Trophoblast cell (in vitro differentiated cells and primary cell): ENCODE results near the gene OSTF1. TPM values are rescaled to one million over a fixed set of nuclear protein-coding genes. Genes with fewer than 3 reads are reported as not detected.
A peak's percentile ranks its signal among the peaks of the same experiment; 100 is the strongest.

Source experiments
- DNase-seq, 2 donors: peaks; one replicate each; pipeline ENCODE4 v3.0.0-alpha.2; 2016
- H2AFZ ChIP-seq: 2 replicates; pipeline ENCODE4 v1.6.1; 2013; ENCODE audit warnings: low read length, moderate library complexity, mild to moderate bottlenecking; ENCODE audit not compliant: insufficient read depth, poor library complexity
- H2AK5ac ChIP-seq: 2 replicates; pipeline ENCODE4 v1.6.1; 2013; ENCODE audit warnings: mild to moderate bottlenecking, low read length
- H2BK120ac ChIP-seq: 2 replicates; pipeline ENCODE4 v1.6.1; 2013; ENCODE audit warnings: low read length, mild to moderate bottlenecking, moderate library complexity; ENCODE audit not compliant: insufficient read depth, poor library complexity
- H2BK12ac ChIP-seq: 2 replicates; pipeline ENCODE4 v1.6.1; 2013; ENCODE audit warnings: mild to moderate bottlenecking, low read length, moderate library complexity
- H2BK5ac ChIP-seq: 2 replicates; pipeline ENCODE4 v1.6.1; 2013; ENCODE audit warnings: low read length, low read depth, moderate library complexity, mild to moderate bottlenecking; ENCODE audit not compliant: poor library complexity
- H3K14ac ChIP-seq: 2 replicates; pipeline ENCODE4 v1.6.1; 2013; ENCODE audit warnings: mild to moderate bottlenecking, low read length
- H3K18ac ChIP-seq: 2 replicates; pipeline ENCODE4 v1.6.1; 2013; ENCODE audit warnings: mild to moderate bottlenecking, low read length
- H3K23ac ChIP-seq: 2 replicates; pipeline ENCODE4 v1.6.1; 2013; ENCODE audit warnings: low read length
- H3K27ac ChIP-seq: 2 replicates; pipeline ENCODE4 v1.5.1; 2013; ENCODE audit warnings: low read depth, mild to moderate bottlenecking, inconsistent platforms, low read length, moderate library complexity
- H3K27me3 ChIP-seq: 2 replicates; pipeline ENCODE4 v1.6.1; 2013; ENCODE audit warnings: inconsistent platforms, mild to moderate bottlenecking, low read length, moderate library complexity; ENCODE audit not compliant: insufficient read depth
- H3K36me3 ChIP-seq, 2 experiments: 1 replicate in 1 of 2; 2 replicates in 1 of 2; pipeline ENCODE4 v1.6.1; 2013; ENCODE audit warnings: low read length in 2 of 2, mild to moderate bottlenecking in 2 of 2, moderate library complexity in 1 of 2; ENCODE audit not compliant: insufficient read depth in 2 of 2, control insufficient read depth in 1 of 2
- H3K4ac ChIP-seq: 2 replicates; pipeline ENCODE4 v1.6.1; 2013; ENCODE audit warnings: low read depth, mild to moderate bottlenecking, low read length, moderate library complexity
- H3K4me1 ChIP-seq, 2 experiments: 1 replicate in 1 of 2; 2 replicates in 1 of 2; pipeline ENCODE4 v1.6.1; 2013; ENCODE audit warnings: low read length in 2 of 2, mild to moderate bottlenecking in 2 of 2, moderate library complexity in 1 of 2; ENCODE audit not compliant: insufficient read depth in 2 of 2, control insufficient read depth in 1 of 2
- H3K4me2 ChIP-seq: 2 replicates; pipeline ENCODE4 v1.6.1; 2013; ENCODE audit warnings: inconsistent platforms, mild to moderate bottlenecking, low read length, moderate library complexity
- H3K4me3 ChIP-seq: 2 replicates; pipeline ENCODE4 v1.5.1; 2013; ENCODE audit warnings: mild to moderate bottlenecking, low read depth, low read length, inconsistent platforms
- H3K79me1 ChIP-seq: one replicate; pipeline ENCODE4 v1.6.1; 2013; ENCODE audit warnings: low read length
- H3K79me2 ChIP-seq: 2 replicates; pipeline ENCODE4 v1.6.1; 2013; ENCODE audit warnings: low read length, mild to moderate bottlenecking; ENCODE audit not compliant: control insufficient read depth, insufficient read depth, poor library complexity
- H3K9ac ChIP-seq: 2 replicates; pipeline ENCODE4 v1.6.1; 2013; ENCODE audit warnings: mild to moderate bottlenecking, low read length
- H3K9me3 ChIP-seq: 2 replicates; pipeline ENCODE4 v1.6.1; 2013; ENCODE audit warnings: low read depth, mild to moderate bottlenecking, control low read depth, inconsistent platforms, low read length; ENCODE audit not compliant: insufficient read depth
- H4K12ac ChIP-seq: 2 replicates; pipeline ENCODE4 v1.6.1; 2013; ENCODE audit warnings: low read depth, mild to moderate bottlenecking, low read length, moderate library complexity
- H4K8ac ChIP-seq: 2 replicates; pipeline ENCODE4 v1.6.1; 2013; ENCODE audit warnings: low read depth, mild to moderate bottlenecking, low read length, moderate library complexity
- H4K91ac ChIP-seq: one replicate; pipeline ENCODE4 v1.6.1; 2013; ENCODE audit warnings: low read depth, mild to moderate bottlenecking, low read length, moderate library complexity
- WGBS: extraction: QIAGEN DNeasy Blood & Tissue Kit; methylation state at CpG from one replicate; pipeline ENCODE4 v1.1.7; 2013; ENCODE audit warnings: missing lambda C conversion rate; ENCODE audit not compliant: insufficient read length, insufficient coverage; ENCODE audit errors: extremely low coverage; 5-methylcytosine and 5-hydroxymethylcytosine counted together
- polyA plus RNA-seq: library from polyadenylated mRNA; stranded (reverse); fragments of 200-250 nt; gene quantifications from 2 replicates; pipeline ENCODE4 v1.2.3, GENCODE V29; 2013

OSTF1 gene, protein sequence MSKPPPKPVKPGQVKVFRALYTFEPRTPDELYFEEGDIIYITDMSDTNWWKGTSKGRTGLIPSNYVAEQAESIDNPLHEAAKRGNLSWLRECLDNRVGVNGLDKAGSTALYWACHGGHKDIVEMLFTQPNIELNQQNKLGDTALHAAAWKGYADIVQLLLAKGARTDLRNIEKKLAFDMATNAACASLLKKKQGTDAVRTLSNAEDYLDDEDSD
- polyA plus RNA-seq, result 50.9 and 53.5 TPM in 2 replicates

DNA sequence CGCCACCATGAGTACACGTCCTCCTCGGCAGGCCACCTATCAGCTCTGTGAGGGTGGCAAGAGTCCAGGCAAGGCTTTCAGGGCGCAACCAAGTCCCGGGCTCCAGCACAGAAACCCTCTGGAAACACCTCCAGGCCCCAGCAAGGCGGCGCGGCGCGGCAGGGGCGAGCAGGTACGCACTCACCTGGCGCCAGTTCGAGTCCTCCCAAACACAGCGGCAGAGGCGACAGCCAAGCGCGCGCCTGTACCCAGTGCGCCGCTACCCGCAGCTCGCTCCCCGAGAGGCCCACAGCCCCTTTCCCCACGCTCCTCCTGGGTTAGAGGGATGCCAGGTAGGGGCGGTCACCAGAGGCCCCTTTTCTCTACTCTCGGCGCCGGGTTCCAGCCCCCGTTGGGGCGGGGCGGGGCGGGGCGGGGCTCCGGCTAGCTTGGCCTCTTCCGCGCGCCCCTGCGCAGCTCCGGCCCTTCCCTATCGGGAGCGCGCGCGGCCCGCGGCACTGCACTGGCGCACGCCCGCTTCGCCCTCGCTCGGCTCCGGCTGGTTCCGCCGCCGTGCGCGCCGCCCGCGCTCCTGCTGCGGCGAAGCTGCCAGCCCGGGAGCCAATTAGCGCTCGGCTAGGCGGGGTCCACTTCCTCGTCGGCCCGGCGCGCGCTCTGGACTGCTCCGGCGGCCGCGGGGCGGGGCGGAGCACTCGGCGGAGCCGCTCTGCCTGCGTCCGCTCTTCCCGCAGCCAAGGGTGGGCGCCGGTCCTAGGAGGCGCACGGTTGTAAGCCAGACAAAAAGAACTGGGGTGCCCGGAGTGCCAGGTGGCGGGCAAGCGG is at the start of gene OSTF1, which contains the start of gene NMRK1:
Gene OSTF1, plus strand, starts transcription at position 691 of the 822 bp plus-strand sequence. CDS start 179 bp downstream, outside the sequence.
Gene NMRK1, minus strand, starts transcription at position 332 of the 822 bp plus-strand sequence. CDS start 5,040 bp downstream, outside the sequence.
- Histone ChIP-seq H3K14ac (peak within 1 kb of the TSS; percentile 91), H2AK5ac (peak within 1 kb of the TSS; percentile 49), H3K18ac (peak within 1 kb of the TSS; percentile 93), H2BK5ac (peak within 1 kb of the TSS; percentile 96), H3K27ac (peak within 1 kb of the TSS; percentile 87), H3K9me3 (no peaks in the 10 kb centered on the region), H2BK12ac (peak within 1 kb of the TSS; percentile 72), H3K9ac (peak within 1 kb of the TSS; percentile 78), H3K23ac (no peak within 1 kb of the TSS), H3K79me1 (peaks cover 17% of the 10 kb centered on the region), H3K4me3 (peak within 1 kb of the TSS; percentile 82), H3K79me2 (peaks cover 14% of the 10 kb centered on the region), H2BK120ac (peak within 1 kb of the TSS; percentile 95), H3K4ac (peak within 1 kb of the TSS; percentile 93), H4K12ac (peak within 1 kb of the TSS; percentile 83), H3K4me2 (peak within 1 kb of the TSS; percentile 65), H3K4me1 (peaks cover 9 to 22% of the 10 kb centered on the region in 2 experiments), H3K36me3 (no peaks in the 10 kb centered on the region), H3K27me3 (no peaks in the 10 kb centered on the region), H2AFZ (peak within 1 kb of the TSS; percentile 97), H4K8ac (peak within 1 kb of the TSS; percentile 84), H4K91ac (peak within 1 kb of the TSS; percentile 91)
- DNase-seq, result peak; percentile 97 to 98
- no CpG with 5 or more reads among the region's 93 CpGs for WGBS

DNA sequence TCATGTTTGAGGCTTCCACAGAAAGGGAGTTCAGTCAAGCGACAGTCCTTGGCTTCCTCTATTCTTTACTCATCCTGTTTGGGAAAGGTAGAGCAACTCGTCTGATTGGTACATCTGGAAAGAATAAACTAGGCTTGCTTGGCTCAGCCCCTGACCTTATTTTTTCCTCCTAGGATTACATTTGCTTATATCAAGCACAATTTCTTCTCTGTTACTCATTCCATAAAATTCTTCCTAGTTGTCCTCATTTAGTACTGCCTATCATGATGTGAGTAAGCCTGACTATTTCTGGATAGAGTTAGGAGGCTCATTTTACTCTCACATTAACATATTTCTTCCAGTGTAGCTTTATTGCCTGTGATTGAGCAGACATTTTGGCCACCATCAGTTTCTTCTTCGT is 49.3 kb upstream of the OSTF1 start:
- Histone ChIP-seq H3K14ac (no peak overlapping the region), H3K36me3 (no peaks in the 10 kb centered on the region), H3K27ac (no peak overlapping the region), H3K4me1 (no peaks in the 10 kb centered on the region), H3K23ac (no peak overlapping the region), H3K9ac (no peak overlapping the region), H3K18ac (no peak overlapping the region), H3K79me2 (no peaks in the 10 kb centered on the region), H3K79me1 (no peaks in the 10 kb centered on the region), H3K27me3 (no peaks in the 10 kb centered on the region), H4K12ac (no peak overlapping the region), H2BK5ac (no peak overlapping the region), H4K8ac (no peak overlapping the region), H3K4ac (no peak overlapping the region), H2BK120ac (no peak overlapping the region), H2BK12ac (no peak overlapping the region), H3K9me3 (no peaks in the 10 kb centered on the region), H2AK5ac (no peak overlapping the region), H4K91ac (no peak overlapping the region), H3K4me2 (no peak overlapping the region), H2AFZ (no peak overlapping the region), H3K4me3 (no peak overlapping the region)
- WGBS, result no CpG with 5 or more reads among the region's 3 CpGs
- DNase-seq, result no peak

DNA sequence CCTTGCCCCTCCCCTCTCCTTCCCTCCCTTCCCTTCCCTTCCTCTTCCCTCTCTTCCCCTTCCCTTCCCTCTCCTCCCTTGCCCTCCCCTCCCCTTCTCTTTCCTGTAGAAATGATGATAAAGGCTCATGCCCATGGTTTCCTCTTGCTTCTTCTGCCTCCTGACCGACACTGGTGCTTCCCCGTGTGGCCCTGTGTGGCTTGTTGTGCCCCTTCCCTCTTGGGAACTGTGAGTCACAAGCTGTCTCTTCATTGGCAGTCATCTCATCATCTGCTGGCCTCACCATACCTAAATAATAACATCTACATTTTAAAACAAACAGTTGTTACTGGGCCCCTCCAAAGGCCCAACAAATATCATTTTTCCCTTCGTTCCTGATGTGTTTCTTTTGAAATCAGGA is 48.5 kb upstream of the OSTF1 start:
- no peaks in the 10 kb centered on the region for H3K4me1 ChIP-seq
- H3K36me3 ChIP-seq, result no peaks in the 10 kb centered on the region
- H3K79me2 ChIP-seq, result no peaks in the 10 kb centered on the region
- H3K4me2 ChIP-seq, result no peak overlapping the region
- no peak overlapping the region for H3K23ac ChIP-seq
- H4K12ac ChIP-seq, result no peak overlapping the region
- no peak overlapping the region for H2BK120ac ChIP-seq
- no peak overlapping the region for H3K4ac ChIP-seq
- no peaks in the 10 kb centered on the region for H3K9me3 ChIP-seq
- H4K91ac ChIP-seq, result no peak overlapping the region
- H3K27ac ChIP-seq, result no peak overlapping the region
- no peak overlapping the region for H3K9ac ChIP-seq
- no peak overlapping the region for H3K14ac ChIP-seq
- no peak overlapping the region for H2BK5ac ChIP-seq
- H3K4me3 ChIP-seq, result no peak overlapping the region
- no peak overlapping the region for H3K18ac ChIP-seq
- H2AK5ac ChIP-seq, result no peak overlapping the region
- no peaks in the 10 kb centered on the region for H3K27me3 ChIP-seq
- no peak for DNase-seq
- WGBS, result no CpG with 5 or more reads among the region's 3 CpGs
- H2BK12ac ChIP-seq, result no peak overlapping the region
- no peaks in the 10 kb centered on the region for H3K79me1 ChIP-seq
- no peak overlapping the region for H2AFZ ChIP-seq
- H4K8ac ChIP-seq, result no peak overlapping the region

DNA sequence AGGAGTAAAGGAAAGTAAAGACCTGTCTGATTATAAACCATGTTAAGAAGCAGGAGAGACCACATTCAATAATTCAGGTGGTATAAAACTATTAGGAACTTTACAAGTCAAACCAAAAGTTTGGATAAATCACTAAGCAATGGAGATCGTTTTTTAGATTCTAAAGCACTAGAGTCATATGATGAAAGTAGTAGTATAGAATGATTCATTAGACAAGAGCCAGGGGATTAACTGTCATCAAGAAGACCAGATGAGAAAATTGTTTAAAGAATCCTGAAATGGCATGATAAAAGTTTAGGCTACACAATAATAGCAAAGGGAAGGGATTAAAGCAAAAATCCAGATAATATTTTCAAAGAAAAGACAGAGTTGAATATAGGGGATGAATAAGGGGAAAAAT is 47.3 kb upstream of the OSTF1 start:
- WGBS, result no CpG with 5 or more reads among the region's 1 CpG
- Histone ChIP-seq H4K91ac (no peak overlapping the region), H2BK120ac (no peak overlapping the region), H2BK12ac (no peak overlapping the region), H3K23ac (no peak overlapping the region), H3K4me3 (no peak overlapping the region), H3K18ac (no peak overlapping the region), H2BK5ac (no peak overlapping the region), H3K27me3 (no peaks in the 10 kb centered on the region), H3K79me2 (no peaks in the 10 kb centered on the region), H3K14ac (no peak overlapping the region), H3K4me2 (no peak overlapping the region), H2AFZ (no peak overlapping the region), H4K12ac (no peak overlapping the region), H2AK5ac (no peak overlapping the region), H3K4me1 (no peaks in the 10 kb centered on the region), H4K8ac (no peak overlapping the region), H3K79me1 (no peaks in the 10 kb centered on the region), H3K4ac (no peak overlapping the region), H3K9me3 (no peaks in the 10 kb centered on the region), H3K36me3 (no peaks in the 10 kb centered on the region), H3K27ac (no peak overlapping the region), H3K9ac (no peak overlapping the region)
- no peak for DNase-seq
